GM18505 (cell line): ENCODE data around the gene RALY.

Experiments used
- ATAC-seq: cut with Tn5 transposase; IDR thresholded peaks from one replicate; pipeline ENCODE4 v1.9.1; 2021; ENCODE audit not compliant: unreplicated experiment
- POLR2A ChIP-seq: IDR thresholded peaks from 4 replicates; pipeline ENCODE4 v1.6.1; 2011; ENCODE audit warnings: borderline replicate concordance; ENCODE audit not compliant: insufficient read depth, insufficient read length; ENCODE audit errors: extremely low read depth

The RALY gene

GRCh38 chr20:34030456-34030855 is 36.7 kb downstream of the RALY start:
- no peak for ATAC-seq
- no peak for TF ChIP-seq POLR2A

DNA sequence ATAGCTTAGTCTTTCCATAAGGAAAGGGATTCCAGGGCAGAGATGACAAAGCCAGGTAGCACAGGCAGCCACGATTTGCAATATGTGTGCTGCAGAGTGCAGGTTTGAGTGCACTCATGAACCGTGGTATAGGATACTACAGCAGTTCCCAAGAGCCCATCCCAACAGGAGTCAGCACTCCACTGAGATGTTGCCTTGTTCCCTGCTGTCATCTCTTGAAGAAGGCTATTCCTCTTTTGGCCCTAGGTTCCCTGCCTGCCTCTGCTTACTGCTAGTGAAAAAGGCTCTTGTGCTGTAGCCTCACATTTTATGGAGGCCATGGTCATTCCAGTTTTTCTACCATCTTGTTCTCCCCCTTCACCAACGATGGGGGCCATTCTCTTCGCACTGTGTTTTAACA is 40.2 kb downstream of the RALY start:
- ATAC-seq, result no peak
- TF ChIP-seq POLR2A, result no peak

GRCh38 chr20:34037121-34037520 is 43.4 kb downstream of the RALY start:
- TF ChIP-seq POLR2A, result no peak
- no peak for ATAC-seq

DNA sequence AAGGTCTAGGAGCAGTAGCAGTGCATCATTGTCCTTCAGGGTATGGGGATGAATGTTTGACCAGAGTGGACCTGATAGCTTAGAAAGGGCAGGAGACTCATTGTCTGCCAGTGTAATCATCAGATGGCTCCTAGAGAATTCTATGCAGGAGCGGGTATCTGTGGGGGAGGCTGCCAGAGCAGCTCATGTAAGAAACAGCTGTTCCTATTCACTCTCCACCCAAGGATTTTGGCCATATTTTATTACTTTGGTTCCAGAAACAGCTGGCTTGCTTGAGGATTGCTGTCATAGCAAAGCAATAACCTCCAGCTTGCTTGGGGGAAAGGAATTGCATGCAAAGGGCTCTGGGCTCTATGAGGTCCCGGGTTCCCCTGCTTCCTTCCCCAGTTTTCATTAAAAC is 44.1 kb downstream of the RALY start:
- no peak for TF ChIP-seq POLR2A
- ATAC-seq, result no peak

DNA sequence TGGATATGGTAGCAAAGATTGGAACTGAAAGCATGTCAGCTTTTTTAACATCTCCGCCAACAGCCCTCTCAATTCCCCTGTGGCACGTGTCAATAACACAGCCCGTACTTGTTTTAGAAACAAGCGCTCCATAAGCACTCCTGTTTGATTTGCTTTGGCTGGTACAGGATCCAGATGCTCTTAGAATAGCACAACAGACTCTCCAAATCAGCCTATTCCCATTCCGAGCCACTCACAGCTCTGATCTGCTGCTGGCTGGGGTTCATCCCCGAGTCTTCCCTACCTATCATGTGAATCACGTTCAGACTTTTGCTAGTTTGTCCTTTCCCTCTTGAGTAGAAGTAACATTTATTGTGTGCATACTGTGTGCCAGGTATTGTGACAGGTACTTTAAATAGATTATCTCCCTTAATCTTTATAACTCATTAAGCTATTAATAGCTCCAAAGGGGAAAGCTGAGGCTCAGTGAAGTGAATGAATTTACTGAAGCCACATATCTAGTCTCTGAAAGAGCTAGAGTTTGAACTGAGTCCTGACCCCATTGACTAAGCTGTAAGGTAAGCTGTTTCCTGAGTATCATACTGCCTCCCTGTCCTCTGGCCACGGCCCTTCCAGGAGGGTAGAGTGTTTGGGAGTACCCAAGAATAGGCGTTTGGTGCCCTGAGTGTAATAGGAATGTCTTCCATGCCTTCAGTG is 46.7 kb downstream of the RALY start:
- ATAC-seq, result no peak
- TF ChIP-seq POLR2A, result no peak

DNA sequence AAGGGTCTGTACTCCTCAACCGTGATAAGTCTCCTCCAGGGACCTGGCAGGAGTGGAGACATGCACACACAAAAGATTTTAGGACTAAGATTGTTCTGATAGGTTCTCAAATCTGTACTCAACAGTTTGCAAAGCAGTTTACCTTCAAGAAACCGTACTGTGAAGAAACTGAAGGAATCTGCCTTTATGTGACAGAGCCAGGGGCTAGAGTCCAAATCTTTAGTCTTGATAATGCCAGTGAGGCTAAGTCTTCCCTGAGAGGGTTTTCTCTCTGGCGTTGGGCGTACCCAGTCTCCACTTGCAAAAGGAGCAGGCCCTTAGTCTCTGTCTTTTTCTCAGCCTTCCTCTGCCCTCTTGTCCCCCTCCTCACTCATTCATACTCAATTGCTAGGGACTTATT is 47.5 kb downstream of the RALY start:
- no peak for TF ChIP-seq POLR2A
- no peak for ATAC-seq

DNA sequence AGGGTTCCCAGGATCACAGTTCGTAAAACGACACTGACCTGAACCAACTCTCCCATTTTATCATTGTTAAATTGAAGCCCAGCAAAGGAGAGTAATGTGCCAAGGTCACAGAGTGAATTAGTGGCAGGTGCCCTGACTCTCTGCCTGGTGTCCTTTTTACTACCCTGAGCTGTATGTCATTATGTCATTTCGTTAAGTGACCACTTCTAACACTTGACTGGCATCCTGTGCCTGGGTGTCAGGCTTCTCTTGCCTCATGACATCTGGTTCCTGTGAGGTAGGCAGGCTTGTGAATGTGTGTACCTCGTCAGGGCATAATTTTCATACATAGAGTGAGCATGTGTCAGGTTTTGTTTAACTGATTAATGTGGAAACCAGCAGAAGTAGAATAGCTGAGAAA is 48.6 kb downstream of the RALY start:
- no peak for ATAC-seq
- no peak for TF ChIP-seq POLR2A

GRCh38 chr20:34043025-34043424 is 49.3 kb downstream of the RALY start:
- no peak for ATAC-seq
- no peak for TF ChIP-seq POLR2A

DNA sequence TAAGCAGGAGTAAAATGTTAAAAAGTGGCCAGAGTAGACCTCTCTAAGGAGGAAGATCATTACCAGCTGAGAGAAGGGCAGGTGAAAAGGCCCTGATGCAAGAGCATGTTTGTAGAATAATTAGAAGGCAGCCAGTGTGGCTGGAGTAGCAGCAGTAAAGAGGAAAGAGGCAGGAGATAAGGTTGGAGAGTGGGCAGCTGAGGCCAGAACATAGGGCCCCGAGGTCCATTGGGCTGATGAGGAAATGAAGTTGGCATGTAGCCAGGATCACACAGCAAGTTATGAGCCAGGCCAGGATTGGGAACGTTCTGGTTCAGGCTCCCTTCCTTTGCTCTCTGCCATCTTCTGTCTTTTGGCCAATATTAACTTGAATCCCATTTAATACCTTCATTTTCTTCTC is 51.6 kb downstream of the RALY start:
- no peak for TF ChIP-seq POLR2A
- ATAC-seq, result no peak

- no peak for TF ChIP-seq POLR2A
- ATAC-seq, result no peak
Measured at GRCh38 chr20:34045930-34046725, 52.4 kb downstream of the RALY start.

DNA sequence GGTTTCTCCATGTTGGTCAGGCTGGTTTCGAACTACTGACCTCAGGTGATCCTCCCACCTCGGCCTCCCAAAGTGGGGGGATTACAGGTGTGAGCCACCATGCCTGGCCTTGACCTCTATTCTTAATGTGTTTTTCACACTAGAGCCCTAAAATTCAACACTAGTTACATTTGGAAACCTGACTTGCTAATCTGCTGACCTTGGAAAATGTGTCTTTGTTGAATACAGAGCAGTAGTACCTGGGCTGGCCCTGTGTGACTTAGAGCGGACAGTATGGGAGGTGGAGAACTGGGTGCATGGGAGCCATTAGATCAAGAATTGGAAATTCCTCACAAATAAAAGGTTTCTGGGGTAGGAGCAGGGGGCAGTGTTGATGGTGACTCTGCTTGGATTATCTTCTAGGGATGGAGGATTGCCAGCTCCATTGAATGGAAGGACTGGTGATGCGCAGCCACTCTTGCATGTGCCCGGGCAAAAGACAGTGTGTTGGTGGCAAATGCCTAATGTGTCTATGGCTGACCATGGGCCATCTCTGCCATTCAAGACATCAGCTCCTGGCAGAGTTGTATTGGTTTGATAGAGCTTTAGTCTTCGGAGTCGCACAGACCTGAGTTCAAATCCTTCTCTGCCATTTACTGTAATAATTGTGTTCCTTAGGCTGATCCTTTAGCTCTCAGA is 53.4 kb downstream of the RALY start:
- TF ChIP-seq POLR2A, result no peak
- ATAC-seq, result no peak

GRCh38 chr20:34047917-34048316 is 54.2 kb downstream of the RALY start:
- no peak for ATAC-seq
- TF ChIP-seq POLR2A, result no peak

DNA sequence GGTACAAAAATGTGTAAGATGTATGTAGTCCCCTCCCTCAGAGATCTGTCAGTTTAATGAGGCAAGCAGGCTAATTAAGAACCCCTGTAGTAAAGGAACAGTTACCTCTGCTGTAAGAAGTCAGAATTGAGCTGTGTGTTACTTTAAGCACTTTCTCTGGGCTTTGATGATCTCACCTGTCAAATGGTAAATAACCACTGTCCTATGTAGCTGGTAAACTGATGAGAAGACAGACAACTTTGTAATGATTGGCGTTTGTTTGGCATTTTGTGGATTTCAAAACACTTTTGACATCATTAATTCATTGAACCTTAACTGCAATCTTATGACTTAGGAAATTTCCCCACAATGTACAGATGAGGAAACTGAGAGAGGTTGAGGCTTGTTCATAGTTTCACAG is 55.7 kb downstream of the RALY start:
- no peak for ATAC-seq
- TF ChIP-seq POLR2A, result no peak

DNA sequence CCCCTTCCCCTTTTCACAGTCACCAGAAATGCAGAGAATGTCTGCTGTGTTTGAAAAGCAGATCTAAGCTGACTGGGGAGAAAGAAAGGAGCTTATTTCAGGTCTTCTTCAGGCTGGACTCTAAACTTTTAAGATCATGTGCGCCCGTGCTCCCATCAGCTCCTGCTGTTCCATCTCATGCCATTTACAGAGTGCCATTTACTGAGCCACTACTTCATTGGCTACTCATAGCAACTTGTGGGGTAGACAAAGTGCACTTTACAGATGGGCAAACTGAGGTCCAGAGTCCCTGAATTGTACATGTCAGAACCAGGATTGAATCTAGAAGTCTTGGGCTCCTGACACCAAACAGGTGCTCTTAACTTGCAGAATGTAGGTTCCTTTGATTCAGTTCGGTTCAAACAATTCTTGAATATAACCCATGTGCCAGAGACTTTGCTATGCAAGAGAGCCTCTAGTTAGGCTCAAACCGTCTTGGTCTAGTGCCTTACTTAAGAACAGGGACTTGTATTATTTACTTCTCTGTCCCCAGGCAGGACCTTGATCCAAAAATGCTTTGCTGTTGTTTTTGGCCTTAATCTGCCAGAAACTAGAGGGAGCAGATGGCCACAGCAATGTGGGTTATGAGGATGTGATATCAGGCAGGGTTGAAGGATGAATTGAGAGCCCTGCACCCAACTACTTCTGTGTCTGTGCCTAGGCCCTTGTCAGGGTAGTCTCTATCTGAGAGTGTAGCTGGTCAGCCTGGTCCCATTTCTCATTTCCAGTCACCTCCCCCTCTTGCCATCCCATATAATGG is 56.4 kb downstream of the RALY start:
- no peak for TF ChIP-seq POLR2A
- no peak for ATAC-seq

- no peak for TF ChIP-seq POLR2A
- no peak for ATAC-seq
Measured at GRCh38 chr20:34052414-34052813, 58.7 kb downstream of the RALY start.
